Measurements from ENCODE around the gene CEP43. TPM values are rescaled to one million over a fixed set of nuclear protein-coding genes. Genes with fewer than 3 reads are reported as not detected.
A peak's percentile ranks its signal among the peaks of the same experiment; 100 is the strongest.

CEP43 gene
- polyA plus RNA-seq, 2 of the 4 experiments (the other 2 are of a cell fraction) = 12.1 to 19.6 TPM

- POLR2A ChIA-PET = no interaction called here
These were observed 42.0 kb upstream of the CEP43 start for GRCh38 chr6:166957087-166957804.

DNA sequence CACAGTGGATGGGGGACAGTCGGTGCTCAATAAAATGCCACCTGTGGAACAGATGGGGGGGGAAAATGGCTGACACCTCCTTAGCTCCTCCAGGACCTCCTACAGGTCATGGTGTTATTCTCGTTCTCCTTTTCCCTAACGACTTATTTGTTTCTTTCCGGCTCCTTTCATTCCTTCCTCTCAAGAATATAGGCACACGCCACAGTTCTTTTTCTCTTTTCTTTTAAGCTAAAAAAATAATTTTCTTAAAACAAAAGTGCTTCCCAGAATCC, 41.5 kb upstream of the CEP43 start:
- 92% methylated on average over 5 of the region's 5 CpGs for WGBS (ENCODE audit: missing lambda C conversion rate)
- no peak for FAIRE-seq
- no peak for TF ChIP-seq HEYL (CRISPR knock-in tag; IDR thresholded peaks at IDR 0.05)
- no peak for TF ChIP-seq EHMT2 (IDR thresholded peaks at IDR 0.05; ENCODE audit: low read depth)
- no peak for TF ChIP-seq ZC3H11A (IDR thresholded peaks at IDR 0.05)
- no peak for TF ChIP-seq CBX8 (IDR thresholded peaks at IDR 0.05)
- TF ChIP-seq PHF8 (IDR thresholded peaks at IDR 0.05; ENCODE audit: borderline replicate concordance, low read depth) = no peak
- no peak for TF ChIP-seq SREBF2 (IDR thresholded peaks at IDR 0.05)
- TF ChIP-seq FOSB (CRISPR knock-in tag; IDR thresholded peaks at IDR 0.05) = no peak
- TF ChIP-seq USF2 (IDR thresholded peaks at IDR 0.05) = no peak
- TF ChIP-seq, protein P1, sequence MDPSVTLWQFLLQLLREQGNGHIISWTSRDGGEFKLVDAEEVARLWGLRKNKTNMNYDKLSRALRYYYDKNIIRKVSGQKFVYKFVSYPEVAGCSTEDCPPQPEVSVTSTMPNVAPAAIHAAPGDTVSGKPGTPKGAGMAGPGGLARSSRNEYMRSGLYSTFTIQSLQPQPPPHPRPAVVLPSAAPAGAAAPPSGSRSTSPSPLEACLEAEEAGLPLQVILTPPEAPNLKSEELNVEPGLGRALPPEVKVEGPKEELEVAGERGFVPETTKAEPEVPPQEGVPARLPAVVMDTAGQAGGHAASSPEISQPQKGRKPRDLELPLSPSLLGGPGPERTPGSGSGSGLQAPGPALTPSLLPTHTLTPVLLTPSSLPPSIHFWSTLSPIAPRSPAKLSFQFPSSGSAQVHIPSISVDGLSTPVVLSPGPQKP (IDR thresholded peaks at IDR 0.05; ENCODE audit: low read depth, low read length) = no peak
- no peak for TF ChIP-seq CEBPB (IDR thresholded peaks at IDR 0.05)
- no peak for TF ChIP-seq RARB (CRISPR knock-in tag; IDR thresholded peaks at IDR 0.05)
- TF ChIP-seq RAD21 (conservative IDR thresholded peaks at IDR 0.05 in 1 of 2, IDR thresholded peaks at IDR 0.05 in 1 of 2) = no peak
- TF ChIP-seq, protein P2, sequence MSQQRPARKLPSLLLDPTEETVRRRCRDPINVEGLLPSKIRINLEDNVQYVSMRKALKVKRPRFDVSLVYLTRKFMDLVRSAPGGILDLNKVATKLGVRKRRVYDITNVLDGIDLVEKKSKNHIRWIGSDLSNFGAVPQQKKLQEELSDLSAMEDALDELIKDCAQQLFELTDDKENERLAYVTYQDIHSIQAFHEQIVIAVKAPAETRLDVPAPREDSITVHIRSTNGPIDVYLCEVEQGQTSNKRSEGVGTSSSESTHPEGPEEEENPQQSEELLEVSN (IDR thresholded peaks at IDR 0.05; ENCODE audit: borderline replicate concordance, low read depth) = no peak
- no peak for TF ChIP-seq NFE2L2 (conservative IDR thresholded peaks at IDR 0.05; ENCODE audit: low read length)

More at GRCh38 chr6:166957087-166957804, 42.0 kb upstream of the CEP43 start:
- WGBS (ENCODE audit: missing lambda C conversion rate) = 71% methylated on average over 13 of the region's 26 CpGs
- Histone ChIP-seq H3K4me3 (peak overlapping the region; percentile 88), H3K27ac (peak overlapping the region; percentile 73 to 89), H3K9me3 (no peaks in the 10 kb centered on the region), H3K4me2 (peak overlapping the region; percentile 98), H3K4me1 (no peaks in the 10 kb centered on the region; the same call in 2 of the 3 replicates)
- CTCF ChIA-PET = interaction anchor here (0.5 to 1.0 kb wide), 2 partner anchors 23 to 278 kb away, joined by 3 to 4 read pairs; no protein-coding TSS in a partner anchor
- no peak for DNase-seq (ENCODE audit: low read depth in 1 of 2, low spot score in 1 of 2)
- no peak for FAIRE-seq
- TF ChIP-seq KDM5A (IDR thresholded peaks at IDR 0.05) (no peak), ESRRA (IDR thresholded peaks at IDR 0.05; ENCODE audit: borderline replicate concordance, low read length) (no peak), SMC3 (IDR thresholded peaks at IDR 0.05) (no peak), KDM1A (IDR thresholded peaks at IDR 0.05; ENCODE audit: low read depth) (no peak), CTCF (IDR thresholded peaks at IDR 0.05) (no peak), FOSB (CRISPR knock-in tag; IDR thresholded peaks at IDR 0.05) (no peak), POLR2A (IDR thresholded peaks at IDR 0.05; ENCODE audit: low read length) (no peak), RARB (CRISPR knock-in tag; IDR thresholded peaks at IDR 0.05) (no peak), CEBPB (IDR thresholded peaks at IDR 0.05) (no peak), HES2 (IDR thresholded peaks at IDR 0.05) (no peak)
- peak in 1 of 2 experiments; percentile 2; a peak in 1 of 6 replicates for ATAC-seq

More for the DNA sequence above, 41.5 kb upstream of the CEP43 start:
- no peak for DNase-seq (ENCODE audit: low read depth in 1 of 2, low spot score in 1 of 2)
- ATAC-seq = no peak
- Histone ChIP-seq H3K4me3 (no peak overlapping the region), H3K4me1 (no peaks in the 10 kb centered on the region; the same call in 2 of the 3 replicates), H3K27ac (no peak overlapping the region), H3K4me2 (no peak overlapping the region), H3K9me3 (no peaks in the 10 kb centered on the region)
- ChIA-PET POLR2A (no interaction called here), CTCF (no interaction called here)

All from A549 (cell line).